GM12875 (cell line): Measurements from ENCODE around the gene KCNJ14.

Source experiments
- H3K4me3 ChIP-seq: one replicate; pipeline ENCODE4 v1.5.1; 2011; ENCODE audit warnings: low read depth, low read length, control low read depth
- CTCF ChIP-seq: IDR thresholded peaks from 2 replicates; pipeline ENCODE4 v1.5.1; 2011; ENCODE audit warnings: low read depth, mild to moderate bottlenecking, control low read depth, inconsistent platforms, low read length, moderate library complexity, borderline replicate concordance; ENCODE audit not compliant: insufficient read depth

Gene KCNJ14

GRCh38 chr19:48455171-48455907 lies at the start of gene KCNJ14:
Gene KCNJ14 (plus strand): TSS chr19:48455574. CDS start chr19:48461725, 6,151 bp downstream.
- no peak for TF ChIP-seq CTCF

GRCh38 chr19:48405850-48406249 lies 49.5 kb upstream of the KCNJ14 start:
- H3K4me3 ChIP-seq = no peak overlapping the region
- TF ChIP-seq CTCF = no peak

More at GRCh38 chr19:48455171-48455907, at the start of gene KCNJ14:
- no peak within 1 kb of the TSS for H3K4me3 ChIP-seq

GRCh38 chr19:48413879-48414587 lies 41.3 kb upstream of the KCNJ14 start:
- TF ChIP-seq CTCF = no peak
- no peak overlapping the region for H3K4me3 ChIP-seq

GRCh38 chr19:48415395-48415794 lies 40.0 kb upstream of the KCNJ14 start:
- H3K4me3 ChIP-seq = no peak overlapping the region
- TF ChIP-seq CTCF = no peak

GRCh38 chr19:48415806-48416221 lies 39.6 kb upstream of the KCNJ14 start:
- no peak for TF ChIP-seq CTCF
- H3K4me3 ChIP-seq = no peak overlapping the region

GRCh38 chr19:48417421-48417820 lies 38.0 kb upstream of the KCNJ14 start:
- H3K4me3 ChIP-seq = no peak overlapping the region
- no peak for TF ChIP-seq CTCF
